Measurements from ENCODE around the gene BLCAP. TPM values are rescaled to one million over a fixed set of nuclear protein-coding genes. Genes with fewer than 3 reads are reported as not detected.
A peak's percentile ranks its signal among the peaks of the same experiment; 100 is the strongest.

The BLCAP gene
- total RNA-seq, 1 donor from 2014 or later, result 148 TPM

DNA sequence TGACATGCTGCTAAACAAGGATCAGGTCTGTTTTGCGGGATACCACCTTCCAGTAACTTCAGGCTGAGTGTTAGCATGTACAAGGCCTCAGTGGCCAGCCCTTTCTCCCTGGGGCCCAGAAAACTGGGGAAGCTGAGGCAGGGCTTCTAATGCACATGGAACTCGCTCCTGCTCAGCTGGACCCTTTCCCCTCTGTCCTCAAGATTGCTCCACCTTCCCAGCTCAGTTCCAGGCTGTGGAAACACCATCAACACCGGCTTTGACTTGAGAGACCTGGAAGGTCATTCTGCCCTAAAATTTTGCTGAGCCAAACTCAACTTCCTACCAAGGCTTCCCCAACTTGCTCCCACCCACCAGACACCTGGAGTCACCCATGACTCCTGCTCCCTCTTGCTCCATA lies 4.2 kb upstream of the BLCAP start:
- DNase-seq (ENCODE audit: low spot score), result peak; percentile 47

DNA sequence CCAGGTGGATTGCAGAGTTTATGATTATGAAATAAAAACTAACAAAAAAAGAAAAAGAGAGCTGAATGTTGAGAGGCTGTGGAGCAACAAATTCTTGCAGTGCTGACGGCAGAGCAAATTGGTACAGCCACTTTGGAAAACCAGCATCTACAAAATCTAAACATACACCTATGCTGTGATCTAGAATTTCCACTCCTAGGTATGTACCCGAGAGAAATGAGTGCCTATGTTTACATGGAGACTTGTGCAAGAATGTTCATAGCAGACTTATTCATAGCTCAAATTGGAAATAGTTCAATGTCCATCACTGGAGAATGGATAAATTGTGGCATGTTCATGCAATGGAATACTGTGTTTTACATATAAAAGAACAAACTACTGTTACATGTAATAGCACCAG lies 3.0 kb upstream of the BLCAP start:
- DNase-seq (ENCODE audit: low spot score), result no peak

DNA sequence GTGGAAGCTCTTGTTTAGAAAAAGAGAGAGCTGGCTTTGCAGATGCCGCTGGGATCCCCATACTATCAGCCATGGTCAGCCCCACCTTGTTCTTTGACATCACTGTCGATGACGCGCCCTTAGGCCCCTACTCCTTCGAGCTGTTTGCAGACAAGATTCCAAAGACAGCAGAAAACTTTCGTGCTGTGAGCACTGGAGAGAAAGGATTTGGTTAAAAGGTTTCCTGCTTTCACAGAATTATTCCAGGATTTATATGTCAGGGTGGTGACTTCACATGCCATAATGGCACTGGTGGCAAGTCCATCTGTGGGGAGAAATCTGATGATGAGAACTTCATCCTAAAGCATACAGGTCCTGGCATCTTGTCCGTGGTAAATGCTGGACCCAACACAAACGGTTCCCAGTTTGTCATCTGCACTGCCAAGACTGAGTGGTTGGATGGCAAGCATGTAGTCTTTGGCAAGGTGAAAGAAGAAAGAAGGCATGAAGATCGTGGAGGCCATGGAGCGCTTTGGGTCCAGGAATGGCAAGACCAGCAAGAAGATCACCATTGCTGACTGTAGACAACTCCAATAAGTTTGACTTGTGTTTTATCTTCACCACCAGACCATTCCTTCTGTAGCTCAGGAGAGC lies 2.4 kb upstream of the BLCAP start:
- peak; percentile 83 for DNase-seq (ENCODE audit: low spot score)

DNA sequence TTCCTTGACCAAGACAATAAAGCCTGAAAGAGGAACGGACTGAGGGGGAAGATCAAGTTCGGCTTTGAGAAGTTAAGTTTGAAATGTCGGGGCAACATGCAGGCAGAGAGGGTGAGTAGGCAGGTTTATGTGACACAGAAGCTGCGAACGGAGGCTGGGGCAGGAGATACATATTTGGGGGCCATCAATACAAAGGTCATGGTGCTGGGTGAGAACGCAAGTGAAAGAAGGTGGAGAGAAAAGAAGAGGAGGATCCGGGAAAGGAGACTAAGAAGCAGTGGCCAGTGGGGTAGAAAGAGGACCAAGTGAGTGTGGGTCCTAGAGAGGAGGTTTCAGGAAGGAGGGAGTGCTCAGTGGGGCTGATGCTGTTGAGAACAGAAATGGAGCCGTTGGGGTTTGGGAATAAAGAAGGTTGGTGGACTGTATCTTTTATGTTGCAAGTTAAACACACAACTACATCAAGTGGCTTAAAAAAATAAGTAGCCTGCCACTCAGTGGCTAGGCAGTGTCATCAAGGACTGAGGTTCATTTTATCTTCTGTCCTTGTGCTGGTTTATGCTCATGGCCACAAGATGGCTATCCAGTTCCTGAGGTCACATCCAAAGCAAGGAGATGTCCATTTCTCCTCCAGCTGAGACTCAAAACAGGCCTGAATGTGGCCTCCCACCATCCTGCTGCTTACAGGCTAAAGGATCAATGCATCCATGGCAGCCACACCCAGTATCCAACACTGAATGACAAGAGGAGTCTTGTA lies 1.7 kb upstream of the BLCAP start:
- DNase-seq (ENCODE audit: low spot score), result peak; percentile 12

DNA sequence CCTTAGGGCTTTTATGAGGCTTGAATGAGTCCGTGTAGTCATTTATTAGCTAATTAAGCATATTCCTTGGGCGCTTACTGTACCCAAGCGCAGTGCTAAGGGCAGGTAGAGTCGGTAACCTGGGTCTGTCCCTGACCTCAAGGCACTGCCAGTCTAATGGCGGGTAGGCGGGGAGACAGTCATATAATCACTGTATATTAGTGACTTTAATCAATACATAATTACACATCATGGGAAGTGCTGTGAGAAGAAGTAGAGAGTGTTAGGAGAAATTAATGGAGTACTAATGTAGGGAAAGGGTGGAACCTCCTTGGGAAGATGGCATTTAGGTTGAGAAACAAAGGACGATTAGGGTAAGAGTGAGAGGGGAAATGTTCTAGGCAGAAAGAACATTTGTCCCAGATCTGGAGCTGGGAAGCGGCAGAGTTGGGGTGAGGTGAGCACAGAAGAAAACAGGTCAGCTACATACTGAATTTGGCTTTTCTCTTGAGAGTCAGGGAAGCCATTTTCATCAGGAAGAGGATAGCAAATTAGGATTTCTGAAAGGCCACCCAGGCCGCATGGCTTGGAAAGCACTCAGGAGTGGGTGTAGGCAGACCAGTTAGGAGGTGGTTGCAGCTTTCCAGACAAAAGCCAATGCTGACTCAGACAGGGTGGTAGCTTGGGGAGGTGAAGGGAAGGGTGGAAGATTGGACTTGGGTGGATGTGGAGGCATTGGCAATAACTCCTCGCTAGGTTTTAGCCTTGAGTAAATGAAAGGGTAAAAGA lies 954 bp upstream of the BLCAP start:
- peak; percentile 41 for DNase-seq (ENCODE audit: low spot score)

DNA sequence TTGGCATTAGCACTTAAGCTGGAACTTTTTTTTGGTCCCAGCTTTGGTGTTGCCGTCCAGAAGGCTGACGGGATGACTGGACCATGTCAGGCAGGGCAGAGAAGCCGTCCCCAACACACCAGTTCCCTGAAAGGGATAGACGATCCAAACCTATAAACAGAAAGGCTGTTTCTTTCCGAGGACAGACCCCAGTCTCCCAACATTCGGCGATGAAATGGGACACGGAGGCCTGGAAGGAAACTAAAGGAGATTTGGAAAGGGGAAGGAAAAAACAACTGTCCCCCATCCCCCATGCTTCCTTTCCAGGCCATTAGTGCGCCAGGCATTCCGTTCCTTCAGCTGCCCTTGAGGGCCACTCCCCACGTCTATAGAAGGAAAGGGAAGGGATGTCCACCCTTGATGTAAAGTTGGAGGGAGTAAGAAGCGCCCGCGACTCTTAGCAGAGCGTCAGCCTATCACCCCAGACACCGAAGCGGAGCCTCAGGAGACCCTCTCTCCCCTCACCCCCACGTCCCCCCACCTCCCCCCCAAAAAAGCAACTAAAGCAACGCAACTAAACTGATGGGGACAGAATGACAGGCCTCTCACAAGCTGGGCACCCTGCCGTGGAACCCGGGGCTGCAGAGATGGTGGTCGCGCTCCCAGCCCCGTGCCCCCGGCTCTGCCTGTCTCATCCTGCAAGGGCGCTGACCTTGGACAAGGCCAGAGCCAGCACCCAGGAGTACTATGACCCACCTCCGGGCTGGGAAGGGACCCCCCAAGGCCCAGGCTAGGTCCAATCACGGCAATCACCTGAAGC lies 638 bp downstream of the BLCAP start:
- DNase-seq (ENCODE audit: low spot score), result peak; percentile 73

DNA sequence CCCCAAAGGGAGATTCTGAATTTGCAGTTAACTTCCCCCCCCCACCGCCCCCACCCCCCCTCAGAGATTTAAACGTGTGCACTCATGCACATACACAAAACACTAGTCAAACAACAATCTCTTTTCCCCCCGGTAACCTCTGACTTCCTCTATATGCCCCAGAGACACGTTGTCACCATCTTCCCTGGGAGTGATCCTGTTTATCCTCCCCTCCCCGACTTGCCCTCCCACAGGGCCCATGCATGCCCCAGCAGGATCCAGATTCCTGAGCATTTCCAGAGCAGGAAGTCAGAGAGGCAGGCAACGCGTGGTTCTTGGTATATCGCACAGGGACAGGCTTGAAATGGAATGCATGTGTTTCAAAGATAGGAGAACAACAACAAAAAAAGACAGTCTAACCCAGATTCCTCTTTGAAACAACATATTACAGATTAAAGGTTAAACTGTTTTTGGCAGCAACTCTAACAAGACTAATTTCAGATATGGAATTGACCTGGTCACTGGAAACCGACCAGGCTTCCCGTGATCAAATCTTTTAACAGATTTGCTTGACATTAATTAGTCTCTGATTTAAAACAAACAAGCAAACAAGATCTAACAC lies 1.3 kb downstream of the BLCAP start:
- DNase-seq (ENCODE audit: low spot score), result peak; percentile 69

DNA sequence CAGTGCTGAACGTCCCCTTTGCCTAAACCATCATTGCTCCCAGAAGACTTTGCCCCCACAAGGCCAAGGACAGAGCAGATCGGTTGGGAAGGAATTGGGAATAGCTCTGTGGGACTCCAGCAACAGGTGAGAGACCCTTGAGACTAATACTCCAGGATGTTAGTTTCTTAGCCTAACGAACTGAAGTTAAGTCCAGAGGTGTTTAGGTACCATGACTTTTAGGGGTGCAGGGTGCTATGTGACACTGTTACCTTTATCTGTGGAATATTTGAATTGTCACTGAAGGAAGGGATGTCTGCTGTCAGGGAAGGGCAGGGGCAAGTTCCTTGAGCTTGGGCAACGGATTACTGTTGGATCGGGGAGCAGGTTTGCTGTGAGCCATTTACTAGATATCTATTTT lies 1.9 kb downstream of the BLCAP start:
- DNase-seq (ENCODE audit: low spot score), result peak; percentile 30

DNA sequence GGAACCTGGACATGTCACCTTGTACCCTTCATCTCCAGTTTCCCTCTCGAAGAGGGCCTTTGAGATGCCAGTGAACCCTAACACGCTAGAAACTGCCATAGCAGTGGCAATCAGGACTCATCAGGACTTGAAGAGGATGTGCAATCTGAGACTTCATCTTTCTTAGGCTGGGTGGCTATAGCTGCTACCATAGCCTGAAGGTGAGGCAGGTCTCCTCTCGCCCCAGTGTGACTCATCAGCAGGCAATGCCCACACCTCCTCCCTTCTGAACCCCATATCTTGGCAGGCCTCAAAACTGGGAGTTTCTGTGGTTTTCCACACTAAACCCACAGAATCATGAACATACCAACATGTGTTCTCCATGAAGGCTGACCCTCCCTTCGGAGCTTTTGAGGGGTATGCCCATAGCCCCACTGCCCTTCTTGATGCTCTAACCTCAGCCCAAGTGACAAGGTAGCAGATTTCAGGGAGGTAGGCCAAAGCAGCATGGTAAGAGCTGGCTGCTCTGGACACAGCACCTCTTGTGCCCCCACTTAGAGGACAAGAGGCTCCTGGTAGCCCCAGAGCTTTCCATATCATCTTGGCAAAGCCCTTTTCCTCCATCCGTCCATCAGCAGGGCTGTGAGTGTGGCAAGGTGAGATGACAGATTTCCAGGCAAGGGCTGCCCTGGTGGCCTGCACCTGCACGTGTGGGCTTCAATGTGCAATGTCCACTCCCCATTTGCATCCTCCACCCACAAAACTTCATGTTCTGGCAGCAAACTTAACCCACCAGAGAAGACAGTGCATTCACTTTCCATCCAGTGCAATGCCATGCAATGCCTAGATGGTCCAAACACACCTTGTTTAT lies 2.6 kb downstream of the BLCAP start:
- peak; percentile 35 for DNase-seq (ENCODE audit: low spot score)

DNA sequence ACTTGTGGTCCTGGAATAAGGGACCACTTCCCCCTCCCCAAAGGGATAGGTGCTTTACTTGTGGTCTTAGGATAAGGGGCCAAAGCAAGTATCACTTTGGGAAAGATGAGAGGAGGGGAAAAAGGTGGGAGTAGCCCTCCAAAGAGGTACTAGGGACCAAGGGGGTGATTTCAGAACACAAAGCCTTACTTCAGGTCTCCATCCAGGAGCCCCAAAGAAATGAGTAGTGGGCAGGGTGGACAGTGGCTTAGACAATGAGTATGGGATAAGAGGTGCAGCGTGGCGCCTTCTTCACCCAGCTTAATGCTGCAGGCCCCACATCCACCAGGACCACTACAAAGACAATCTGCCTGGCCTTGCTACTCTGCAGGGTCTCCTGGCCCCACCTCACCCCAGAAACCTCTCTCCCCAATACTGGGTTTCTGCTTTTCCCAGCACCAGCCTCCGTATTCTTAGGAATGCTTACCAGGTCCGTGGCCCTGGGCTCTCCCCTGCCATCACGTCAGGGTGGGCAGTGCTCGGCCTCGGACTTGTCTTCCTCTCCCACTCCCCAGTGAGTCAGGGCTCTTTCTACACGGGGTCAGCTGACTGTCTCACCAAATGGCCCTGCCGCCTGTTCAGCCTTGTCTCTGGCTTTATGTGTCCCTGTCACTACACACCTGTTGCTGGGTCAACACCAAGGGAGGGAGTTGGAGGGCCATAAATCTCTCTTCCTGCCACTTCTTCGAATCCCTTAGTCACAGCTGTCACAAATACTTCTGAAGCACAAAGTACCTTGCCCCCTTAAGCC lies 3.6 kb downstream of the BLCAP start:
- DNase-seq (ENCODE audit: low spot score), result peak; percentile 78

DNA sequence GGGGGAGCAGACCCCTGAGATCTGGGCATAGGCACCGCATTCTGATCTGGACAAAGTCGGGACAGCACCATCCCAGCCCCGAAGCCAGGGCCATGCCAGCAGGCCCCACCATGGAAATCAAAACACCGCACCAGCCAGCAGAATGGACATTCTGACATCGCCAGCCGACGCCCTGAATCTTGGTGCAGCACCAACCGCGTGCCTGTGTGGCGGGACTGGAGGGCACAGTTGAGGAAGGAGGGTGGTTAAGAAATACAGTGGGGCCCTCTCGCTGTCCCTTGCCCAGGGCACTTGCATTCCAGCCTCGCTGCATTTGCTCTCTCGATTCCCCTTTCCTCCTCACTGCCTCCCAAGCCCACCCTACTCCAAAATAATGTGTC lies 4.7 kb downstream of the BLCAP start:
- peak; percentile 73 for DNase-seq (ENCODE audit: low spot score)

DNA sequence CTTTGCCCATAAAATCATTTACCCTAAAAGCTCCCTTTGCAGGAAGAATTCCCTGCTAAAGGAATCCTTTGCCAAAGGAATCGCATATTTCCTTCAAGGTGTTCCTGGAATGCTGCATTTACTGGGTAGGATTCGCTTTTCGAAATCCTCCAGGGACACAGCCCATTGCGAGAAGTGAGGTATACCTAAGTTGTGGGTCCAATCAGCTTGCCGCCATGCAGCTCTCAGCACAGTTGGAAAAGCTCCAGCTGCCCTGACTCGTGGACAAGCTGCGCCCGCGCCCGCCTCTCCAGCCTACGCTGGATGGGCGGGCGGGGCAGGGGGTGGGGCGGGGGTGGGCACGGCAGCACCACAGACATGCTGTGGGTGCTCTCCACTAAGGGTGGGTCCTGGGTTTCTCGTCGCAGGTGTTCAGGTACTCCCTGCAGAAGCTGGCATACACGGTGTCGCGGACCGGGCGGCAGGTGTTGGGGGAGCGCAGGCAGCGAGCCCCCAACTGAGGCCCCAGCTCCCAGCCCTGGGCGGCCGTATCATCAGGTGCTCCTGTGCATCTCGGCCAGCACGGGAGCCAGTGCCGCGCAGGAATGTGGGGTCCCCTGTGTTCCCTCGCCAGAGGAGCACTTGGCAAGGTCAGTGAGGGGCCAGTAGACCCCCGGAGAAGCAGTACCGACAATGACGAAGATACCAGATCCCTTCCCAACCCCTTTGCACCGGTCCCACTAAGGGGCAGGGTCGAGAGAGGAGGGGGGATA lies 5.2 kb downstream of the BLCAP start:
- DNase-seq (ENCODE audit: low spot score), result peak; percentile 89

DNA sequence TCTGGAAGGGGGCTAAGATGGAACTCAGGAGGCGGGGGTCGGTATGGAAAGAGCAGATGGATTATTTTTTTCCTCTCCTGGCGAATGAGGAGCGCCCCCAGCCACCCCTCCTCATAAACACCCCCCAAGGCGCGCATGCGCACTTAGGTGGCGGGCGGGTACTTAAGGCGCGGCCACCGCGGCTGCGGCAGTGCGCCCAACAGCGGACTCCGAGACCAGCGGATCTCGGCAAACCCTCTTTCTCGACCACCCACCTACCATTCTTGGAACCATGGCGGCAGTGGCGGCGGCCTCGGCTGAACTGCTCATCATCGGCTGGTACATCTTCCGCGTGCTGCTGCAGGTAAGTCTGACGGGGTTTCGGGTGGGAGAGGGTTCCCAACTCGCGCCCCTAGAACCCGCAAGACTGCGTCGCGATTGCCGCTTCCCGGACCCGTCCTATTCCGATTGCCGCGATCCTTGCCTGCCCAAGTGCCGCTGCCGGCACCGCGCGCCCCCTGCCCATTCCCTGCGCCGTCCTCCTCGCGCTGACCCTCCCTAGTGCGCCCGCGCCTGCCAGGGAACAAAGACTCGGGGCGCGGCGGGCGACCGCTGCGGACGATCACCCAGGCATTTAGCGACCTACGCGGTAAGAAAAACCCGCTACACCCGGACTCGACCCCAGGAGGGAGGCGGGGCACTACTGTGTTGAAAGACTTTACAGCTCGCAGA lies 6.5 kb downstream of the BLCAP start, which contains the start of gene NNAT:
NNAT (plus strand) TSS at position 190 of the 711 bp plus-strand sequence; CDS start at position 272, 82 bp downstream.
- DNase-seq (ENCODE audit: low spot score), result peak; percentile 84

DNA sequence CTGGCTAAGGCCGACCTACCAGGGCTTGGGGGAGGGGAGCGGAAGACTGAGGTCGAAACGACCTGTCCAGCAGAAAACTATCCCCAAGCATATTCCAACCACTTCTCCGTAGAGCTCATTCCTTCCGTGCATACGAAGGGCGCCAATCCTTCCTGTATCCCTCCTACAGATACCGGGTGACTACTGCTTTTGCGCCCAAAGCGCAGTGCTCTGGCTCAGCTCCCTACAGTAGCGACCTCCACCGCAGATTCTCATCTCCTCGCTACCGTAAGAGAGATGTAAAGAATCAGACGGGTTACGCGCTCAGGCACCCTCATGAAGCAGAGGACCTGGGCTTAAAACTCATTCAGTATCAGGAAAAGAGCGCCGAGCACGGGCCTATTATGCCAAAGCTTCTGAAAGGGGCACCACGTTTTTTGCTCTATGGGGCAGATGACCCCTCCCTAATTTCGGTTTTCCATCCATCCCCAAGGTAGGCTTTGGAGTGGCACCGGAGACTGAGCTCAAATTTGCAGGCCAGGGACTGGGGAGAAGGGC lies 7.2 kb downstream of the BLCAP start:
- DNase-seq (ENCODE audit: low spot score), result peak; percentile 16

DNA sequence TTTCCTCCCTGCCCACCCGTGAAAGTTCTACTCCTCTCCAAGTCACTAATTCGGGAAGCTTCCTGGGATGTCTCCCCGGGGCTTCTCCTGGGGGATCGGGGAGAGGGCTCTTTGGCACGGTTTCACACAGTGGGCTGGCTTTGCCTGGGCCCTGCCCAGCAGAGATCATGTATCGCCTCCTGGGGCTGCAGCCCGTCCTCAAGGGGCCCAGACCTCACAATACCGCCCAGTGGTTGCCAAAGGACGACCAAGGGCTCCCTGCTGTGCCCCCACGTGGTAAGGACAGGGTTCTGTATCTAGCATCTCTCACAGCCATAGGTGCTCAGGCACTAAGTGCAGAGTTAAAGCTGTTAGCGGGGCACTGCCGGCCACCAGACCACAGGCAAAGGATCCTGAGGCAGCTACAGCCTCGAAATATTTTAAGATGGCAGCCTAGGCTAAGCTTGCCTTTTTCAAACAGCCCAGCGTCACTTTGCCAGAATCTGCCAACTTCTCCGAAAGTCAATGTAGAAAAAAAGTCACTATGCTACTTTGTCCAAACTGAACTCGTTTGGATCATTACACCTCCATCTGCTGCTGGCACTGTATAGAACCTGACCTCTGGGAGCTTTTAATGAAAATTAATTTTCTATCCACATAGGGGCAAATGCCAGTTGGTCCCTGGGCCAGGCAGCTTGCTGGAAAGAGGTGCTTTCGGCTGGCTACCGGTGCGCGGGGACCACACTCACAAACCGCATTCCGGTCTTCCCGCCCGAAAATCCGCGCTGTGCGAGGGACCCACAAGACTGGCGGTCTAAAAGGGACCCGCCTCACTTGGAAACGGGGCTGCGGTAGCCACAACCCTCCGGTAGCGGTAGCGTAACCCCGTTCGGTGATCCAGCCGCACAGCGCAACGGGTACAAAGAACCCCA lies 7.9 kb downstream of the BLCAP start:
- peak; percentile 88 for DNase-seq (ENCODE audit: low spot score)
